CD4-positive, alpha-beta memory T cell (primary cell): ENCODE results near the gene OGDHL. TPM values are rescaled to one million over a fixed set of nuclear protein-coding genes. Genes with fewer than 3 reads are reported as not detected.
"Not testable (repeated sequence)": the region's sequence is repeated elsewhere in the genome, so short reads cannot be mapped to it uniquely, and the experiment has no call there.

Source experiments
- CTCF ChIA-PET: fragments of 350-600 bp; sonication (Branson Sonifier 250); formaldehyde crosslinking; loops from one replicate; lab custom pipeline; 2021; ENCODE audit warnings: inconsistent platforms; ENCODE audit not compliant: partially characterized antibody; lab: Charles Lee
- POLR2A ChIA-PET: fragments of 350-600 bp; sonication (Branson Sonifier 250); formaldehyde crosslinking; loops from one replicate; lab custom pipeline; 2021; ENCODE audit not compliant: partially characterized antibody; lab: Charles Lee
- DNase-seq, 5 donors: peaks; one replicate each; pipeline versions ENCODE4 v3.0.0 to v3.0.0-alpha.2; 2020 to 2022; ENCODE audit warnings: mixed read lengths in 1 of 5
- H3K27ac ChIP-seq: one replicate; pipeline ENCODE4 v1.7.0; 2013; ENCODE audit warnings: low read depth, low read length
- H3K27me3 ChIP-seq: 2 replicates; pipeline ENCODE4 v1.7.0; 2013; ENCODE audit warnings: mild to moderate bottlenecking, low read length, moderate library complexity; ENCODE audit not compliant: insufficient read depth
- H3K36me3 ChIP-seq: 2 replicates; pipeline ENCODE4 v1.7.0; 2013; ENCODE audit warnings: mild to moderate bottlenecking, low read length, moderate library complexity; ENCODE audit not compliant: insufficient read depth
- H3K4me1 ChIP-seq: 2 replicates; pipeline ENCODE4 v1.7.0; 2013; ENCODE audit warnings: mild to moderate bottlenecking, low read length, moderate library complexity; ENCODE audit not compliant: insufficient read depth
- H3K4me3 ChIP-seq, 2 donors: one replicate each; pipeline ENCODE4 v1.7.0; 2013; ENCODE audit warnings: low read length in 2 of 2, mild to moderate bottlenecking in 1 of 2
- H3K9me3 ChIP-seq, 2 donors: one replicate each; pipeline ENCODE4 v1.7.0; 2013; ENCODE audit warnings: low read length in 2 of 2, control low read depth in 1 of 2; ENCODE audit not compliant: control insufficient read depth in 1 of 2
- H3K27ac Mint-ChIP-seq, 7 donors: one replicate each; pipeline ENCODE4 v1.8.0; 2020 to 2021; ENCODE audit warnings: mixed read lengths in 7 of 7, mild to moderate bottlenecking in 6 of 7, inconsistent platforms in 3 of 7, moderate library complexity in 3 of 7
- H3K27me3 Mint-ChIP-seq, 2 donors: one replicate each; pipeline ENCODE4 v1.8.0; 2020 to 2021; ENCODE audit warnings: mixed read lengths in 2 of 2
- H3K36me3 Mint-ChIP-seq, 2 donors: one replicate each; pipeline ENCODE4 v1.8.0; 2020 to 2021; ENCODE audit warnings: mixed read lengths in 2 of 2, inconsistent platforms in 1 of 2, mild to moderate bottlenecking in 1 of 2
- H3K4me1 Mint-ChIP-seq, 4 donors: one replicate each; pipeline ENCODE4 v1.8.0; 2020 to 2021; ENCODE audit warnings: mixed read lengths in 4 of 4, mild to moderate bottlenecking in 1 of 4
- H3K4me3 Mint-ChIP-seq, 8 donors: one replicate each; pipeline ENCODE4 v1.8.0; 2020 to 2021; ENCODE audit warnings: mixed read lengths in 8 of 8, mild to moderate bottlenecking in 7 of 8, moderate library complexity in 6 of 8, inconsistent platforms in 3 of 8
- H3K9me3 Mint-ChIP-seq, 8 donors: one replicate each; pipeline ENCODE4 v1.8.0; 2020 to 2021; ENCODE audit warnings: mixed read lengths in 8 of 8, mild to moderate bottlenecking in 5 of 8, inconsistent platforms in 3 of 8, moderate library complexity in 1 of 8
- intact Hi-C: fragments of 100-400 bp; cut with micrococcal nuclease; formaldehyde crosslinking; loops from one replicate; pipeline ENCODE4 v1.15.1; 2023
- polyA plus RNA-seq, 2 donors: library from polyadenylated mRNA; unstranded; fragments of 300-500 nt; fragmentation: Illumina TruSeq; gene quantifications; one replicate each; pipeline ENCODE4 v1.2.3, GENCODE V29; 2021
- total RNA-seq, 2 experiments: library from RNA; stranded (reverse); gene quantifications; one replicate each; pipeline ENCODE4 v1.2.3, GENCODE V29; 2021

Gene OGDHL
- total and polyA plus RNA-seq, 4 experiments from 2014 or later = not detected

- CTCF ChIA-PET = no interaction called here
- Mint-ChIP-seq H3K4me1 (no peaks in the 10 kb centered on the region), H3K27me3 (no peaks in the 10 kb centered on the region), H3K9me3 (peaks cover 5 to 25% (median 22%) of the 10 kb centered on the region in 8 donors), H3K27ac (no peak overlapping the region), H3K36me3 (no peaks in the 10 kb centered on the region), H3K4me3 (no peak overlapping the region)
- H3K9me3 ChIP-seq = peaks cover 0 to 10% of the 10 kb centered on the region in 2 donors
- intact Hi-C loops = no loop called here
- POLR2A ChIA-PET = no interaction called here
- H3K27me3 ChIP-seq = no peaks in the 10 kb centered on the region
- no peak for DNase-seq
- no peak overlapping the region for H3K4me3 ChIP-seq
- H3K27ac ChIP-seq = no peak overlapping the region
- H3K36me3 ChIP-seq = no peaks in the 10 kb centered on the region
- no peaks in the 10 kb centered on the region for H3K4me1 ChIP-seq
Observed at GRCh38 chr10:49726593-49726992, 35.5 kb downstream of the OGDHL start.

GRCh38 chr10:49715157-49715556, 47.0 kb downstream of the OGDHL start:
- H3K27ac ChIP-seq, POLR2A ChIA-PET, DNase-seq, H3K4me1 Mint-ChIP-seq, H3K4me3 ChIP-seq, CTCF ChIA-PET, H3K9me3 ChIP-seq, H3K27me3 Mint-ChIP-seq, H3K4me3 Mint-ChIP-seq, H3K4me1 ChIP-seq, H3K36me3 ChIP-seq, intact Hi-C loops, H3K27me3 ChIP-seq, H3K9me3 Mint-ChIP-seq, H3K27ac Mint-ChIP-seq, H3K36me3 Mint-ChIP-seq: not testable (repeated sequence)

- Mint-ChIP-seq H3K27ac (no peak overlapping the region), H3K4me3 (no peak overlapping the region), H3K4me1 (no peaks in the 10 kb centered on the region), H3K9me3 (peaks cover 0 to 9% (median 4%) of the 10 kb centered on the region in 8 donors), H3K36me3 (no peaks in the 10 kb centered on the region), H3K27me3 (peaks cover 6 to 9% of the 10 kb centered on the region in 2 donors)
- intact Hi-C loops = no loop called here
- Histone ChIP-seq H3K9me3 (no peaks in the 10 kb centered on the region), H3K27ac (no peak overlapping the region), H3K27me3 (no peaks in the 10 kb centered on the region), H3K36me3 (no peaks in the 10 kb centered on the region), H3K4me1 (no peaks in the 10 kb centered on the region), H3K4me3 (no peak overlapping the region)
- ChIA-PET POLR2A (no interaction called here), CTCF (no interaction called here)
- no peak for DNase-seq
Observed at GRCh38 chr10:49713266-49713665, 48.9 kb downstream of the OGDHL start.

GRCh38 chr10:49711481-49711880, 50.6 kb downstream of the OGDHL start:
- Mint-ChIP-seq H3K27me3 (peaks cover 4 to 6% of the 10 kb centered on the region in 2 donors), H3K9me3 (peaks cover 0 to 6% (median 3%) of the 10 kb centered on the region in 8 donors), H3K4me1 (no peaks in the 10 kb centered on the region), H3K4me3 (no peak overlapping the region), H3K27ac (no peak overlapping the region), H3K36me3 (no peaks in the 10 kb centered on the region)
- DNase-seq = no peak
- Histone ChIP-seq H3K36me3 (no peaks in the 10 kb centered on the region), H3K4me1 (no peaks in the 10 kb centered on the region), H3K27ac (no peak overlapping the region), H3K27me3 (no peaks in the 10 kb centered on the region), H3K4me3 (no peak overlapping the region), H3K9me3 (no peaks in the 10 kb centered on the region)
- POLR2A ChIA-PET = no interaction called here
- intact Hi-C loops = no loop called here
- CTCF ChIA-PET = no interaction called here

- intact Hi-C loops = no loop called here
- H3K4me1 Mint-ChIP-seq = no peaks in the 10 kb centered on the region
- H3K27ac Mint-ChIP-seq = no peak overlapping the region
- peaks cover 4 to 6% of the 10 kb centered on the region in 2 donors for H3K27me3 Mint-ChIP-seq
- peaks cover 0 to 6% (median 2%) of the 10 kb centered on the region in 8 donors for H3K9me3 Mint-ChIP-seq
- ChIA-PET CTCF (no interaction called here), POLR2A (no interaction called here)
- Histone ChIP-seq H3K27ac (no peak overlapping the region), H3K9me3 (no peaks in the 10 kb centered on the region), H3K36me3 (no peaks in the 10 kb centered on the region), H3K4me1 (no peaks in the 10 kb centered on the region), H3K4me3 (no peak overlapping the region), H3K27me3 (no peaks in the 10 kb centered on the region)
- DNase-seq = no peak
- H3K4me3 Mint-ChIP-seq = no peak overlapping the region
- H3K36me3 Mint-ChIP-seq = no peaks in the 10 kb centered on the region
Observed at GRCh38 chr10:49710966-49711365, 51.2 kb downstream of the OGDHL start.

- H3K27ac ChIP-seq = no peak overlapping the region
- Mint-ChIP-seq H3K27me3 (peaks cover 4 to 6% of the 10 kb centered on the region in 2 donors), H3K36me3 (no peaks in the 10 kb centered on the region), H3K9me3 (peaks cover 0 to 7% (median 2%) of the 10 kb centered on the region in 8 donors), H3K27ac (no peak overlapping the region), H3K4me1 (no peaks in the 10 kb centered on the region), H3K4me3 (no peak overlapping the region)
- DNase-seq = no peak
- no peaks in the 10 kb centered on the region for H3K27me3 ChIP-seq
- H3K9me3 ChIP-seq = no peaks in the 10 kb centered on the region
- ChIA-PET CTCF (no interaction called here), POLR2A (no interaction called here)
- intact Hi-C loops = no loop called here
- H3K36me3 ChIP-seq = no peaks in the 10 kb centered on the region
- H3K4me3 ChIP-seq = no peak overlapping the region
- no peaks in the 10 kb centered on the region for H3K4me1 ChIP-seq
Observed at GRCh38 chr10:49709934-49710333, 52.2 kb downstream of the OGDHL start.

GRCh38 chr10:49707585-49707984, 54.5 kb downstream of the OGDHL start:
- no peak overlapping the region for H3K4me3 ChIP-seq
- Mint-ChIP-seq H3K36me3 (no peaks in the 10 kb centered on the region), H3K9me3 (peaks cover 0 to 2% (median 0%) of the 10 kb centered on the region in 8 donors), H3K4me3 (no peak overlapping the region), H3K4me1 (no peaks in the 10 kb centered on the region), H3K27ac (no peak overlapping the region), H3K27me3 (peaks cover 2 to 4% of the 10 kb centered on the region in 2 donors)
- CTCF ChIA-PET = no interaction called here
- intact Hi-C loops = no loop called here
- H3K36me3 ChIP-seq = no peaks in the 10 kb centered on the region
- no peaks in the 10 kb centered on the region for H3K27me3 ChIP-seq
- no peak for DNase-seq
- H3K9me3 ChIP-seq = no peaks in the 10 kb centered on the region
- H3K4me1 ChIP-seq = no peaks in the 10 kb centered on the region
- POLR2A ChIA-PET = no interaction called here
- no peak overlapping the region for H3K27ac ChIP-seq

GRCh38 chr10:49700997-49701396, 61.1 kb downstream of the OGDHL start:
- Mint-ChIP-seq H3K9me3 (peaks cover 0 to 4% (median 0%) of the 10 kb centered on the region in 8 donors), H3K27ac (no peak overlapping the region), H3K4me1 (no peaks in the 10 kb centered on the region), H3K4me3 (no peak overlapping the region), H3K36me3 (no peaks in the 10 kb centered on the region), H3K27me3 (peaks cover 9 to 12% of the 10 kb centered on the region in 2 donors)
- CTCF ChIA-PET = no interaction called here
- intact Hi-C loops = no loop called here
- H3K36me3 ChIP-seq = no peaks in the 10 kb centered on the region
- H3K27ac ChIP-seq = no peak overlapping the region
- H3K4me3 ChIP-seq = no peak overlapping the region
- no peaks in the 10 kb centered on the region for H3K4me1 ChIP-seq
- no peaks in the 10 kb centered on the region for H3K9me3 ChIP-seq
- H3K27me3 ChIP-seq = no peaks in the 10 kb centered on the region
- POLR2A ChIA-PET = no interaction called here
- DNase-seq = no peak
